Measurements from ENCODE around the gene ARL14EPL.

The ARL14EPL gene

GRCh38 chr5:116075191-116075831 is 43.0 kb downstream of the ARL14EPL start:
- H3K4me2 ChIP-seq (ENCODE audit: low read length) = no peak overlapping the region
- no peak overlapping the region for H3K4me3 ChIP-seq (ENCODE audit: low read depth, low read length, poor library complexity, severe bottlenecking)

GRCh38 chr5:116076496-116076895 is 44.2 kb downstream of the ARL14EPL start:
- H3K79me2 ChIP-seq (ENCODE audit: insufficient read depth, low read length) = no peaks in the 10 kb centered on the region
- peak overlapping the region; percentile 39; the same call in 1 of the 2 replicates for H3K4me2 ChIP-seq (ENCODE audit: low read length)
- H3K4me3 ChIP-seq (ENCODE audit: low read depth, low read length, poor library complexity, severe bottlenecking) = no peak overlapping the region
- no peaks in the 10 kb centered on the region for H3K9me3 ChIP-seq (ENCODE audit: low read length)
- H3K4me1 ChIP-seq (ENCODE audit: insufficient read depth, low read length, severe bottlenecking) = peaks cover 20% of the 10 kb centered on the region
- no peak overlapping the region for H2AFZ ChIP-seq (ENCODE audit: low read length)
- peak overlapping the region; percentile 2 for H3K27ac ChIP-seq (ENCODE audit: low read depth, low read length, poor library complexity, severe bottlenecking)
- no peaks in the 10 kb centered on the region for H3K36me3 ChIP-seq (ENCODE audit: insufficient read depth, low read length)
- no peaks in the 10 kb centered on the region for H3F3A ChIP-seq (ENCODE audit: insufficient read depth, low read length)
- no peaks in the 10 kb centered on the region for H4K20me1 ChIP-seq (ENCODE audit: insufficient read depth, low read length)
- H3K9ac ChIP-seq (ENCODE audit: low read length) = no peak overlapping the region
- TF ChIP-seq EZH2 (IDR thresholded peaks at IDR 0.05; ENCODE audit: borderline replicate concordance, low read length) (no peak), CTCF (IDR thresholded peaks at IDR 0.05; ENCODE audit: low read length) (no peak)
- H3K27me3 ChIP-seq (ENCODE audit: insufficient read depth, low read length) = no peaks in the 10 kb centered on the region
- H3K9me2 ChIP-seq (ENCODE audit: low read depth, low read length) = no peaks in the 10 kb centered on the region

More at GRCh38 chr5:116075191-116075831, 43.0 kb downstream of the ARL14EPL start:
- TF ChIP-seq EZH2 (IDR thresholded peaks at IDR 0.05; ENCODE audit: borderline replicate concordance, low read length) (no peak), CTCF (IDR thresholded peaks at IDR 0.05; ENCODE audit: low read length) (no peak)
- no peaks in the 10 kb centered on the region for H3K79me2 ChIP-seq (ENCODE audit: insufficient read depth, low read length)
- H3K4me1 ChIP-seq (ENCODE audit: insufficient read depth, low read length, severe bottlenecking) = peaks cover 20% of the 10 kb centered on the region
- no peak overlapping the region for H3K9ac ChIP-seq (ENCODE audit: low read length)
- no peaks in the 10 kb centered on the region for H3K9me2 ChIP-seq (ENCODE audit: low read depth, low read length)
- no peaks in the 10 kb centered on the region for H3K36me3 ChIP-seq (ENCODE audit: insufficient read depth, low read length)
- H3F3A ChIP-seq (ENCODE audit: insufficient read depth, low read length) = no peaks in the 10 kb centered on the region
- no peak overlapping the region for H2AFZ ChIP-seq (ENCODE audit: low read length)
- H4K20me1 ChIP-seq (ENCODE audit: insufficient read depth, low read length) = no peaks in the 10 kb centered on the region
- no peaks in the 10 kb centered on the region for H3K9me3 ChIP-seq (ENCODE audit: low read length)
- no peaks in the 10 kb centered on the region for H3K27me3 ChIP-seq (ENCODE audit: insufficient read depth, low read length)
- H3K27ac ChIP-seq (ENCODE audit: low read depth, low read length, poor library complexity, severe bottlenecking) = no peak overlapping the region

GRCh38 chr5:116078199-116078598 is 45.9 kb downstream of the ARL14EPL start:
- Histone ChIP-seq H3K79me2 (ENCODE audit: insufficient read depth, low read length) (no peaks in the 10 kb centered on the region), H4K20me1 (ENCODE audit: insufficient read depth, low read length) (no peaks in the 10 kb centered on the region), H3F3A (ENCODE audit: insufficient read depth, low read length) (no peaks in the 10 kb centered on the region), H3K9me2 (ENCODE audit: low read depth, low read length) (no peaks in the 10 kb centered on the region), H2AFZ (ENCODE audit: low read length) (no peak overlapping the region), H3K27ac (ENCODE audit: low read depth, low read length, poor library complexity, severe bottlenecking) (no peak overlapping the region), H3K4me1 (ENCODE audit: insufficient read depth, low read length, severe bottlenecking) (peaks cover 20% of the 10 kb centered on the region), H3K27me3 (ENCODE audit: insufficient read depth, low read length) (no peaks in the 10 kb centered on the region), H3K4me2 (ENCODE audit: low read length) (no peak overlapping the region), H3K4me3 (ENCODE audit: low read depth, low read length, poor library complexity, severe bottlenecking) (no peak overlapping the region), H3K9me3 (ENCODE audit: low read length) (no peaks in the 10 kb centered on the region), H3K9ac (ENCODE audit: low read length) (no peak overlapping the region), H3K36me3 (ENCODE audit: insufficient read depth, low read length) (no peaks in the 10 kb centered on the region)
- TF ChIP-seq EZH2 (IDR thresholded peaks at IDR 0.05; ENCODE audit: borderline replicate concordance, low read length) (no peak), CTCF (IDR thresholded peaks at IDR 0.05; ENCODE audit: low read length) (no peak)

All from OCI-LY1 (cell line).